HL-60 (cell line): Measurements from ENCODE around the gene SLC49A4.

Experiments used
- POLR2AphosphoS5 ChIP-seq: IDR thresholded peaks from 2 replicates; pipeline ENCODE4 v1.6.1; 2012; ENCODE audit warnings: low read depth
- TF ChIP-seq, protein P1 (sequence below): IDR thresholded peaks from one replicate; pipeline ENCODE4 v1.5.1; 2011; ENCODE audit warnings: low read length, control low read depth, inconsistent platforms; ENCODE audit not compliant: insufficient read depth

DNA sequence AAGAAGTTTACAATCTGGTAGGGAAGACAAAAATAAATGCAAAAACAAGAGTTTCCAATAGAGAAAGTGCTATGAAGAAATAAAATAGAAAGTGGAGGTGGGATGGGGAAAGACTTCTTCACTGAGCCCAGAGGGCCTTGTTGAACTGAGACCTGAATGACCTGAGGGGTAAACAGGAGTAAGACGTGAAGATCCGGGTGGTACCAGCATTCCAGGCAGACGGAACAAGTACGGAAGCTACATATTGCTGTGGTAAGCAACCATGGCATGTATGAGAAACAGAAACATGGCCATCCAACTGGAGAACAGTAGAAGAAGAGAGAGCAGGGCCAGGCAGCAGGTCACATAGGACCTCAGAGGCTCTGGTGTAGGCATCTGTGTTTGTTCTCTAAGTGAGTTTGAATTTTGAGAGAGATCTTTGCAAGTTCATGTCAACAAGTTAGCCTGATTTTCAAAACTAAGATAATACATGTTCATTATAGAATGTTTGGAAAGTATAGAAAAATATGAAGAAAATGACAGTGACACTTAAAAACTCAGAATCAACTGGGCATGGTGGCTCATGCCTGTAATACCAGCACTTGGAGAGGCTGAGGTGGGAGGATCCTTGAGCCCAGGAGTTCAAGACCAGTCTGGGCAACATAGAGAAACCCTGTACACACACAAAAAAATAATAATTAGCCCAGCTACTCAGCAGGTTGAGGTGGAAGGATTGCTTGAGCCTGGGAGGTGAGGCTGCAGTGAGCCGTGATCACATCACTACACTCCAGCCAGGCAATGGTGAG lies 64.3 kb downstream of the SLC49A4 start:
- TF ChIP-seq POLR2AphosphoS5 = no peak
- TF ChIP-seq, protein P1, sequence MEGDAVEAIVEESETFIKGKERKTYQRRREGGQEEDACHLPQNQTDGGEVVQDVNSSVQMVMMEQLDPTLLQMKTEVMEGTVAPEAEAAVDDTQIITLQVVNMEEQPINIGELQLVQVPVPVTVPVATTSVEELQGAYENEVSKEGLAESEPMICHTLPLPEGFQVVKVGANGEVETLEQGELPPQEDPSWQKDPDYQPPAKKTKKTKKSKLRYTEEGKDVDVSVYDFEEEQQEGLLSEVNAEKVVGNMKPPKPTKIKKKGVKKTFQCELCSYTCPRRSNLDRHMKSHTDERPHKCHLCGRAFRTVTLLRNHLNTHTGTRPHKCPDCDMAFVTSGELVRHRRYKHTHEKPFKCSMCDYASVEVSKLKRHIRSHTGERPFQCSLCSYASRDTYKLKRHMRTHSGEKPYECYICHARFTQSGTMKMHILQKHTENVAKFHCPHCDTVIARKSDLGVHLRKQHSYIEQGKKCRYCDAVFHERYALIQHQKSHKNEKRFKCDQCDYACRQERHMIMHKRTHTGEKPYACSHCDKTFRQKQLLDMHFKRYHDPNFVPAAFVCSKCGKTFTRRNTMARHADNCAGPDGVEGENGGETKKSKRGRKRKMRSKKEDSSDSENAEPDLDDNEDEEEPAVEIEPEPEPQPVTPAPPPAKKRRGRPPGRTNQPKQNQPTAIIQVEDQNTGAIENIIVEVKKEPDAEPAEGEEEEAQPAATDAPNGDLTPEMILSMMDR = no peak
